ENCODE results near the gene TSEN34.
A peak's percentile ranks its signal among the peaks of the same experiment; 100 is the strongest.

The TSEN34 gene

GRCh38 chr19:54153731-54154326 lies 37.3 kb upstream of the TSEN34 start:
- Mint-ChIP-seq H3K4me1 (peaks cover 12% of the 10 kb centered on the region), H3K36me3 (ENCODE audit: low read depth) (peaks cover 53% of the 10 kb centered on the region), H3K27ac (peak overlapping the region in 1 of 3 experiments; percentile 37), H3K27me3 (ENCODE audit: low read depth) (no peaks in the 10 kb centered on the region), H3K9me3 (no peaks in the 10 kb centered on the region), H3K4me3 (no peak overlapping the region)
- TF ChIP-seq, protein P1, sequence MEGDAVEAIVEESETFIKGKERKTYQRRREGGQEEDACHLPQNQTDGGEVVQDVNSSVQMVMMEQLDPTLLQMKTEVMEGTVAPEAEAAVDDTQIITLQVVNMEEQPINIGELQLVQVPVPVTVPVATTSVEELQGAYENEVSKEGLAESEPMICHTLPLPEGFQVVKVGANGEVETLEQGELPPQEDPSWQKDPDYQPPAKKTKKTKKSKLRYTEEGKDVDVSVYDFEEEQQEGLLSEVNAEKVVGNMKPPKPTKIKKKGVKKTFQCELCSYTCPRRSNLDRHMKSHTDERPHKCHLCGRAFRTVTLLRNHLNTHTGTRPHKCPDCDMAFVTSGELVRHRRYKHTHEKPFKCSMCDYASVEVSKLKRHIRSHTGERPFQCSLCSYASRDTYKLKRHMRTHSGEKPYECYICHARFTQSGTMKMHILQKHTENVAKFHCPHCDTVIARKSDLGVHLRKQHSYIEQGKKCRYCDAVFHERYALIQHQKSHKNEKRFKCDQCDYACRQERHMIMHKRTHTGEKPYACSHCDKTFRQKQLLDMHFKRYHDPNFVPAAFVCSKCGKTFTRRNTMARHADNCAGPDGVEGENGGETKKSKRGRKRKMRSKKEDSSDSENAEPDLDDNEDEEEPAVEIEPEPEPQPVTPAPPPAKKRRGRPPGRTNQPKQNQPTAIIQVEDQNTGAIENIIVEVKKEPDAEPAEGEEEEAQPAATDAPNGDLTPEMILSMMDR (IDR thresholded peaks at IDR 0.05; ENCODE audit: unreplicated experiment in 3 of 3), result no peak

GRCh38 chr19:54154603-54155345 lies 36.3 kb upstream of the TSEN34 start:
- H3K4me1 Mint-ChIP-seq, result peaks cover 19% of the 10 kb centered on the region
- peaks cover 49% of the 10 kb centered on the region for H3K36me3 Mint-ChIP-seq (ENCODE audit: low read depth)
- peaks cover under 1% of the 10 kb centered on the region for H3K9me3 Mint-ChIP-seq
- H3K27me3 Mint-ChIP-seq (ENCODE audit: low read depth), result no peaks in the 10 kb centered on the region
- TF ChIP-seq, protein P1 (IDR thresholded peaks at IDR 0.05; ENCODE audit: unreplicated experiment in 3 of 3), result no peak
- no peak overlapping the region for H3K4me3 Mint-ChIP-seq
- peak overlapping the region in 2 of 3 experiments; percentile 37 to 43 for H3K27ac Mint-ChIP-seq

DNA sequence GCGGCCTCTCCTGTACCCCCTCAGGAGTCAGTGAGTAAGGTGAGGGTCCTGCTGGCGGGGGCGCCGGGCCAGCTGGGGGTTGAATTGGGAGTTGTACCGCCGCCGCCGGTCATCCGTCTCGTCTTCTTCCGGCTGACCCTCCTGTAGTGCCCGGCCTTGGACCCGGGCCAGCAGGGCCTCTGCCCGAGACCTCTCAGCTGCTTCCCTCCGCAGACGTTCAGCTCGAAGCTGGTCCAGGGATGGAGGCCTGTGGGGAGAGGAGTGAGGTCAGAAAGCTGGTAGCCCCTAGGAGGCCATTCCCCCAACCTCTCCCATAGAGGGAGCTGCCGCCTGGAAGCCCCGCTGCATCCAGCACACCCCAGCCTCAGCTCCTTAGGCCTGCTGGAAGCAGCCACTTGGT lies 35.4 kb upstream of the TSEN34 start:
- Mint-ChIP-seq H3K27ac (no peak overlapping the region), H3K36me3 (ENCODE audit: low read depth) (peaks cover 48% of the 10 kb centered on the region), H3K4me3 (no peak overlapping the region), H3K4me1 (peaks cover 27% of the 10 kb centered on the region), H3K9me3 (peaks cover 4% of the 10 kb centered on the region), H3K27me3 (ENCODE audit: low read depth) (no peaks in the 10 kb centered on the region)
- TF ChIP-seq, protein P1 (IDR thresholded peaks at IDR 0.05; ENCODE audit: unreplicated experiment in 3 of 3), result no peak

GRCh38 chr19:54156490-54156889 lies 34.6 kb upstream of the TSEN34 start:
- H3K9me3 Mint-ChIP-seq, result peaks cover 6% of the 10 kb centered on the region
- peak overlapping the region in 1 of 3 experiments; percentile 32 for H3K4me3 Mint-ChIP-seq
- peaks cover 32% of the 10 kb centered on the region for H3K4me1 Mint-ChIP-seq
- TF ChIP-seq, protein P1 (IDR thresholded peaks at IDR 0.05; ENCODE audit: unreplicated experiment in 3 of 3), result no peak
- H3K27ac Mint-ChIP-seq, result no peak overlapping the region
- no peaks in the 10 kb centered on the region for H3K27me3 Mint-ChIP-seq (ENCODE audit: low read depth)
- peaks cover 42% of the 10 kb centered on the region for H3K36me3 Mint-ChIP-seq (ENCODE audit: low read depth)

- H3K27ac Mint-ChIP-seq, result peak overlapping the region; percentile 5 to 80 (median 57)
- H3K4me1 Mint-ChIP-seq, result peaks cover 32% of the 10 kb centered on the region
- TF ChIP-seq, protein P1 (IDR thresholded peaks at IDR 0.05; ENCODE audit: unreplicated experiment in 3 of 3), result no peak
- H3K9me3 Mint-ChIP-seq, result peaks cover 6% of the 10 kb centered on the region
- H3K36me3 Mint-ChIP-seq (ENCODE audit: low read depth), result peaks cover 38% of the 10 kb centered on the region
- peak overlapping the region; percentile 69 to 77 (median 70) for H3K4me3 Mint-ChIP-seq
- no peaks in the 10 kb centered on the region for H3K27me3 Mint-ChIP-seq (ENCODE audit: low read depth)
Observed at GRCh38 chr19:54156953-54157352, 34.2 kb upstream of the TSEN34 start.

Measured in nephron (organoid).